Tibial artery (tissue), 4 donors: ENCODE results near the gene MYO7B.

ENCODE experiments used
- DNase-seq, 2 donors: peaks; one replicate each; pipeline ENCODE4 v3.0.0-alpha.2; 2019
- H3K27ac ChIP-seq, 2 donors: fragments of 200-600 bp; sonication (generic) in 1 of 2; 1 replicate in 1 of 2; 2 replicates in 1 of 2; pipeline ENCODE4 v1.5.1; 2018 to 2019; ENCODE audit warnings: mild to moderate bottlenecking in 1 of 2
- H3K27me3 ChIP-seq, 2 donors: fragments of 200-600 bp; sonication (generic) in 1 of 2; one replicate each; pipeline versions ENCODE4 v1.5.1 to v1.6.0; 2016 to 2019
- H3K36me3 ChIP-seq, 3 donors: fragments of 200-600 bp; sonication (generic) in 2 of 3; one replicate each; pipeline ENCODE4 v1.5.1; 2016 to 2019; ENCODE audit warnings: mild to moderate bottlenecking in 2 of 3
- H3K4me1 ChIP-seq, 4 donors: fragments of 200-600 bp; sonication (generic) in 2 of 4; 1 replicate in 3 of 4; 2 replicates in 1 of 4; pipeline ENCODE4 v1.5.1; 2016 to 2019
- H3K4me3 ChIP-seq, 2 donors: fragments of 200-600 bp; sonication (generic) in 1 of 2; 1 replicate in 1 of 2; 2 replicates in 1 of 2; pipeline ENCODE4 v1.5.1; 2018 to 2019; ENCODE audit warnings: mild to moderate bottlenecking in 2 of 2
- H3K9me3 ChIP-seq, 3 donors: fragments of 200-600 bp; sonication (generic) in 1 of 3; one replicate each; pipeline ENCODE4 v1.5.1; 2016 to 2019
- CTCF ChIP-seq, 2 experiments: fragments of 200-600 bp in 1 of 2; fragments of 450-650 bp in 1 of 2; IDR thresholded peaks; one replicate each; pipeline ENCODE4 v1.5.1; 2017 to 2019; ENCODE audit warnings: antibody characterized with exemption in 2 of 2, mild to moderate bottlenecking in 1 of 2, moderate library complexity in 1 of 2
- intact Hi-C: fragments of 100-400 bp; cut with DNase I; formaldehyde crosslinking; loops from one replicate; pipeline ENCODE4 v1.15.0; 2023; ENCODE audit warnings: low total_unique reads

Gene MYO7B

GRCh38 chr2:127642706-127643438 lies 107.4 kb downstream of the MYO7B start:
- Histone ChIP-seq H3K27ac (peak overlapping the region; percentile 50 to 52), H3K27me3 (no peaks in the 10 kb centered on the region), H3K4me3 (no peak overlapping the region), H3K36me3 (peaks cover 17 to 61% (median 38%) of the 10 kb centered on the region in 3 donors), H3K9me3 (no peaks in the 10 kb centered on the region), H3K4me1 (peaks cover 3 to 54% (median 28%) of the 10 kb centered on the region in 4 donors)
- intact Hi-C loops: no loop called here
- DNase-seq: no peak
- no peak for TF ChIP-seq CTCF (IDR thresholded peaks at IDR 0.05)

DNA sequence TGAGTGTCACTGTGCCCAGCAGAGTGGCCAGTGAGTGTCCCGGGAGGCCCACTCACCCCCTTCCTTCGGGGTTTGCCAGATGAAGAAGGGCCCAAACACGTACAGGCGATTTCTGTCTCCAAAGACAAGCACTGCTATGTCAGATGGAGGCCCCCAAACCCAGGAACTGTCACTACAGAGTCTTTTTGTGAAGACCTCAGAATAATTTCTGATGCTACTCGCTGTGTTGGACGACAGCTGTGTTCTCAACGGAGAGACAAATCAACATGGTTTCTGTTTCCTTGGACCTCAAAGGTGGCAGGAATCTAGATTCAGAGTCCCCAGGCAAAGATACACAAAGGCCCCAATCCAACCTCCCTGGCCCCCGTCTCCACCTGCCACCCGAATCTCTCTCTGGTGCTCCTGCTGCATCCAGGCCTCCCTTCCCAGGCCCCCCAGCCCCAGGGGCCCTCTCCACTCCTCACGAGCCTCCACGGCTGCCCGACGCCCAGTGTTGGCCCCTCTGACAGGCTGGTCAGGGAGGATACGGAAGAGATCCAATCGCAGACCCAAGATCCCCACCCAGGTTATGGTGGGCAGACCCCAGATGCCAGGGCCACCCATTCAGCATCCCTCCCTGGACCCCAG lies 108.1 kb downstream of the MYO7B start:
- peaks cover 3 to 54% (median 30%) of the 10 kb centered on the region in 4 donors for H3K4me1 ChIP-seq
- intact Hi-C loops: no loop called here

DNA sequence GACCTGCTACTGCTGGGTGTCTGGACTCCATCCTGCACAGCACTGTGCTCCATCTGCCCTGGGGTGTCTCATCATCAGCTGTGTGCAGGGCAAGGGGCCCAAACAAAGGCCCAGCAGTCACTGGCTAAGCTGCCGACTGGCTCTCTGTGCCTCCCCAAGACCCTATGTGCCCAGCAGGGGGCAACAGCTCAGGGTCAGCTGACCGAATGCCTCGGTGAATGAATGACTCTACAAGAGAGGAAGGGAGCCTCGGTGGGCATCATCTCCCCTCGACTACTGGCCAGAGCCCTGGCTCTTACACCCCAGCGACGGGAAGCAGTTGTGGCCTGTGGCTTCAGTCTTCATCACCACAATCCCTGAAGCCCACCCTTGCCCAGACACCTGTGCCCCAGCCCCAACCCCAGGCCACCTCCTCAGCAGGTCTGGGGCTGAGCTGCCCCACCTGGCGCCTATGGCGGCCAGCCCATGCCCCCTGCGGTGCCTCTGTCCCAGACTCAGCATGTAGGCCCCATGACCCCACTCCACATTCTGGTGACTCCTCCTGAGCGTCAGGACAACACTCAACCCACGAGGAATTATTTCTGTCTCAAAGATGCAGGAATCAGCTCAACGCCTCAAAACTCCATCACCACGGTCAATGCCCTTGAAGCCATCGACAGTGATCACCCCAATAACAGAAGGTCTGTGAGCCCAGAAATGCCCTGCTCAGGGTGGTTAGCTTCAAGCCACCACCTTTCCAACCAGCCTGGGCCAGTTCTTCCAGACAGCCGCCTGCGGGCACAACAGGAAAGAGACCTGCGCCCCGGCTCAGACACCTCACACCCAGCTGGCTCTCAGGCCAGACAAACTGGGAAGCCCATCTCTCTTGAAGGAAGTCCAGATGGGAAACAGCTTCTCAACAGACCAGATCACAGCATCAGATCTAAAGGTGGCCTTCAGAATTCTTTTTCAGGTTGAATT lies 108.9 kb downstream of the MYO7B start:
- TF ChIP-seq CTCF (IDR thresholded peaks at IDR 0.05): no peak
- Histone ChIP-seq H3K4me3 (no peak overlapping the region), H3K27me3 (no peaks in the 10 kb centered on the region), H3K9me3 (no peaks in the 10 kb centered on the region), H3K36me3 (peaks cover 21 to 48% (median 24%) of the 10 kb centered on the region in 3 donors), H3K27ac (peak overlapping the region; percentile 50 to 52), H3K4me1 (peaks cover 5 to 59% (median 33%) of the 10 kb centered on the region in 4 donors)
- no peak for DNase-seq
- intact Hi-C loops: no loop called here

More for the DNA sequence above, 108.1 kb downstream of the MYO7B start:
- no peak for DNase-seq
- TF ChIP-seq CTCF (IDR thresholded peaks at IDR 0.05): no peak
- Histone ChIP-seq H3K27ac (peak overlapping the region; percentile 50 to 52), H3K27me3 (no peaks in the 10 kb centered on the region), H3K4me3 (no peak overlapping the region), H3K9me3 (no peaks in the 10 kb centered on the region), H3K36me3 (peaks cover 17 to 56% (median 32%) of the 10 kb centered on the region in 3 donors)

DNA sequence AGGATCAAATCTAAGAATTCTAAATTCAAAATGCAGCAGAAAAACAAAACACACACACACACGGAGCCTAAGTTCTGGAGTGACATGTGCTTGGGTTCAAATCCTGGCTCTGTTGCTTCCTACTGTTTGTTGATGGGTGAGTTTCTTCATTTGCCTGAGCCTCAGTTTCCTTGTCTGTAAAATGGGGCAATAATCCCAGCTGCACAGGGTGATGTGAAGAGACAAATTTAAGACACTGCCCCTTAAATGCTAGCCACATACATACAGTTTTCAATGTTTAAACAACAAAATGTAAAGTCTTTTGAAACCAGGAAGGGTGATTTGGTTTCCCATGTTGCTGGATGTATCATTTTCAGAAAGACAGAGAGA lies 109.5 kb downstream of the MYO7B start:
- no peak for DNase-seq
- no peak for TF ChIP-seq CTCF (IDR thresholded peaks at IDR 0.05)
- no peaks in the 10 kb centered on the region for H3K27me3 ChIP-seq
- H3K36me3 ChIP-seq: peaks cover 17 to 42% (median 20%) of the 10 kb centered on the region in 3 donors
- no peaks in the 10 kb centered on the region for H3K9me3 ChIP-seq
- H3K4me1 ChIP-seq: peaks cover 9 to 66% (median 39%) of the 10 kb centered on the region in 4 donors
- intact Hi-C loops: no loop called here
- H3K4me3 ChIP-seq: no peak overlapping the region
- H3K27ac ChIP-seq: peak overlapping the region in 1 of 2 donors; percentile 75
